GM12873 (cell line): ENCODE results near the gene PAM16.
A peak's percentile ranks its signal among the peaks of the same experiment; 100 is the strongest.

Experiments
- TF ChIP-seq, protein P1 (sequence below): IDR thresholded peaks from 2 replicates; pipeline ENCODE4 v1.5.1; 2012; ENCODE audit warnings: low read depth, mild to moderate bottlenecking, moderate library complexity, low read length, control low read depth; ENCODE audit not compliant: insufficient read depth; ENCODE audit errors: missing control alignments

Gene PAM16

GRCh38 chr16:4330277-4330874 is 20.7 kb downstream of the PAM16 start:
- TF ChIP-seq, protein P1, sequence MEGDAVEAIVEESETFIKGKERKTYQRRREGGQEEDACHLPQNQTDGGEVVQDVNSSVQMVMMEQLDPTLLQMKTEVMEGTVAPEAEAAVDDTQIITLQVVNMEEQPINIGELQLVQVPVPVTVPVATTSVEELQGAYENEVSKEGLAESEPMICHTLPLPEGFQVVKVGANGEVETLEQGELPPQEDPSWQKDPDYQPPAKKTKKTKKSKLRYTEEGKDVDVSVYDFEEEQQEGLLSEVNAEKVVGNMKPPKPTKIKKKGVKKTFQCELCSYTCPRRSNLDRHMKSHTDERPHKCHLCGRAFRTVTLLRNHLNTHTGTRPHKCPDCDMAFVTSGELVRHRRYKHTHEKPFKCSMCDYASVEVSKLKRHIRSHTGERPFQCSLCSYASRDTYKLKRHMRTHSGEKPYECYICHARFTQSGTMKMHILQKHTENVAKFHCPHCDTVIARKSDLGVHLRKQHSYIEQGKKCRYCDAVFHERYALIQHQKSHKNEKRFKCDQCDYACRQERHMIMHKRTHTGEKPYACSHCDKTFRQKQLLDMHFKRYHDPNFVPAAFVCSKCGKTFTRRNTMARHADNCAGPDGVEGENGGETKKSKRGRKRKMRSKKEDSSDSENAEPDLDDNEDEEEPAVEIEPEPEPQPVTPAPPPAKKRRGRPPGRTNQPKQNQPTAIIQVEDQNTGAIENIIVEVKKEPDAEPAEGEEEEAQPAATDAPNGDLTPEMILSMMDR = peak; percentile 88

DNA sequence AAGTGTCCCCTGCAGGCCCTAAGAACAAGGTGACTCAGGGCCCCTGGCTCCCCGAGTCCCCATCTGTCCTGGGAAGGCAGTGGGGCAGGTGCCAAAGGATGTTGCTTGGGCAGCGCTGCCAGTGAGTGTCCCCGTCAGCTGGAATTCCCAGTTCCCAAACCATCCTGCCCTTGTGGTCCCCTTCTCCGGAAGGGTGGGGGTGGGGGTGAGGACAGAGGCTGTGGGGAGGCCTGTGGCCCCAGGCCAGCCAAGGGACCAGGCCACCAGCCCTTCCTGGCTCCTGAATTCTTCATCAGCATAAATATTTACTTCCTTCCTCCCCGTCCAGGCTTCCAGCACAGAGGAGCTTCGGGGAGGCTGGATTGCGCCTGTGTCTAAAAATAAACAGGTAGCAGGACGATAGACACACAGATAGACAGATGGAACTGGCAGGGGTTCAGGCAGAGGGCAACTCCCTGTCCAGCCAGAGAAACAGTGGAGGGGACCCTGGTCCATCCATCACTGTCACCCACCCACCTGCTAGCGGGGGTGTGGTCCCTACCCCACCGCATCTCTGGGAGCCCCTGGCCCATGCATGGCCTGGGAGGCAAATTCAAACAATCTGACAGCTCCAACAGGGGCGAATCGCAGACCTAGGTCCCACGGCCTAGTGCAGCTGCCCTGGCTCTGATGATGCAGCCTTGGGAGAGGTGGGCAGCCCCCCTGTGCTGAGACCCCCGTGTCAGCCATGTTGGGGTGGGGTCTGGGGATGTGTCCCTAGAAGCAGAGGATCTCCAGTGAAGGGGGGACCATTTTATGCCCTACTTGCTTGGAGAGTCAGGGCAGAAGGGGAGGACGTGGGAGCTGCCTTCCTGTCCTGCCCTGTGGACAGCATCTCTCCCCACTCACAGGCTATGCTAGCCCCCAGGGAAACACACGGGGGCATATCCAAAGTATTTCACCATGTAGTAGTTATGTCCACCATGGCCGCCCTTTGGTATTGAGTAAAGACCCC is 22.0 kb downstream of the PAM16 start:
- TF ChIP-seq, protein P1 = no peak

- TF ChIP-seq, protein P1 = peak; percentile 55
Measured at GRCh38 chr16:4328046-4328781, 22.9 kb downstream of the PAM16 start.

- TF ChIP-seq, protein P1 = no peak
Measured at GRCh38 chr16:4327386-4328045, 23.6 kb downstream of the PAM16 start.

DNA sequence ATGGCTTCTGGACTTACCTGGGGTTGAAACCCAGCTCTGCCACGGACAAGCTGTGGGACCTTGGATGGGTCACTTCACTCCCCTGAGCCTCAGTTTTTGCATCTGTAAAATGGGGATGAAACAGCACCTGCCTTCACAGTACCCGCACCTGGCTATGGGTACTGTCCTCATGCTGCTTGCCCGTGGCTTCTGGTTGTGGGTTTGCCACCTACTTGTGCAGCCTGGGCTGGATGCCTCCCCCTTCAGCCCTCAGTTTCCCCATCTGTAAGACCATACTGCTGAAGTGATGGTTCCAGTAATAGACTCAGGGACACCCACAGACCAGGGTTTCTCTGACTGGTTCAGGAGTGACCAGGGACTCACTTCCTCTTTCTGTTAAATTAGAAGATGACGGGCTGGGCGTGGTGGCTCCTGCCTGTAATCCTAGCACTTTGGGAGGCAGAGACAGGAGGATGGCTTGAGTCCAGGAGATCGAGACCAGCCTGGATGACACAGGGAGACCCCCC is 25.8 kb downstream of the PAM16 start:
- TF ChIP-seq, protein P1 = no peak

DNA sequence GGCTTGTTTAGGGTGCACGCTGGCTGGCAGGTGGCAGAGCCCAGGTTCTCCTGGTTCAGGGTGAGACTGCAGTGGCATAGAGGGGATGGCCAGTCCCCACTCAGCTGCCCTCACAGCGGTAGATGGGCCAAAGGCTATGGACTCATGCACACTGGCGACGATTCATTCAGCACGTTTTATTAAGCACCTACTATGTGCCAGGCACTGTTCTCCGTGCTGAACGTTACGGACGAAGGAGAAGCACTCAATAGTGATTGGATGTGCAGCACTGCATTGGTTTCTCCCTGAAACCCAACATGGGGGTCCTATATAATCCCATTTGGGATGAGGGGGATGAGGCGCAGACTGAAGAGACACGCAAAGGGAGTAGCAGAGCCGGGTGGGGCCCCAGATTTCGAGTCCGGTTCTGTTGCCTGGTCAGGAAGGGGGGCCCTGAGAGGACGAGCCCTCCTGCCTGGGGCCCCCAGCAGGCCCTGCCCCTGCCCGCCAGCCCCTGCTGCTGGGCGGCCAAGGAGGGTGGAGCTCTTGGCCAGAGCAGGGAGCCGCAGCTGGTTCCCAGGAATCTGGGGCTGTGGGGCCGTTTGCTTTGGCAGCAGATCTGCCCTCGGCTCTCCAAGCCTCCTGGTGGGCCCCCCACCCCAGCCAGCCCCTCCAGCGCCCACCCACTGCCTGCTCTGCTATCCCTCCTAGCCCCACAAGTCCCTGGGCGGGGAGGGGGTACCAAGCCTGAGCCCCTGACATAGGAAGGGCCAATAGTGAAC is 26.4 kb downstream of the PAM16 start:
- TF ChIP-seq, protein P1 = no peak
